Pons (tissue), 1 donor: ENCODE results near the gene KRTAP4-8.
"Not testable (repeated sequence)": the region's sequence is repeated elsewhere in the genome, so short reads cannot be mapped to it uniquely, and the experiment has no call there.

Experiments used
- DNase-seq: peaks from one replicate; pipeline ENCODE4 v3.0.0-alpha.2; 2016; ENCODE audit warnings: low spot score

KRTAP4-8 gene

GRCh38 chr17:41108728-41109386 is 10.9 kb upstream of the KRTAP4-8 start:
- DNase-seq = not testable (repeated sequence)

GRCh38 chr17:41107941-41108450 is 10.1 kb upstream of the KRTAP4-8 start:
- no peak for DNase-seq

- DNase-seq = not testable (repeated sequence)
These were observed 7.4 kb upstream of the KRTAP4-8 start, which contains the start of gene KRTAP4-9 for GRCh38 chr17:41105347-41105746. KRTAP4-9 (plus strand) TSS chr17:41105389; CDS start chr17:41105389, 0 bp downstream.

- DNase-seq = not testable (repeated sequence)
These were observed 6.6 kb upstream of the KRTAP4-8 start for GRCh38 chr17:41104386-41105038.

GRCh38 chr17:41103896-41104295 is 6.0 kb upstream of the KRTAP4-8 start:
- no peak for DNase-seq

- DNase-seq = no peak
These were observed 3.8 kb upstream of the KRTAP4-8 start, which contains the start of gene KRTAP4-16 for GRCh38 chr17:41101586-41102259. KRTAP4-16 (minus strand) TSS chr17:41102209; CDS start chr17:41102209, 0 bp downstream.

GRCh38 chr17:41099682-41100480 is 1.9 kb upstream of the KRTAP4-8 start:
- not testable (repeated sequence) for DNase-seq

- no peak for DNase-seq
These were observed 539 bp upstream of the KRTAP4-8 start for GRCh38 chr17:41098481-41098880.

- DNase-seq = no peak
These were observed 1.9 kb downstream of the KRTAP4-8 start for GRCh38 chr17:41096055-41096454.

- DNase-seq = not testable (repeated sequence)
These were observed 9.1 kb downstream of the KRTAP4-8 start for GRCh38 chr17:41088760-41089352.

- DNase-seq = not testable (repeated sequence)
These were observed 13.7 kb downstream of the KRTAP4-8 start, which contains the start of gene KRTAP4-7 for GRCh38 chr17:41084100-41084856. KRTAP4-7 (plus strand) TSS chr17:41084150; CDS start chr17:41084207, 57 bp downstream.

- DNase-seq = not testable (repeated sequence)
These were observed 14.5 kb downstream of the KRTAP4-8 start for GRCh38 chr17:41083427-41083826.

GRCh38 chr17:41082626-41083025 is 15.3 kb downstream of the KRTAP4-8 start:
- DNase-seq = no peak

GRCh38 chr17:41076788-41077187 is 21.2 kb downstream of the KRTAP4-8 start:
- no peak for DNase-seq

- no peak for DNase-seq
These were observed 24.3 kb downstream of the KRTAP4-8 start for GRCh38 chr17:41073676-41074075.

GRCh38 chr17:41071606-41072360 is 26.2 kb downstream of the KRTAP4-8 start:
- no peak for DNase-seq

GRCh38 chr17:41069031-41069430 is 28.9 kb downstream of the KRTAP4-8 start:
- DNase-seq = no peak

GRCh38 chr17:41067281-41067680 is 30.7 kb downstream of the KRTAP4-8 start:
- DNase-seq = no peak

- no peak for DNase-seq
These were observed 31.9 kb downstream of the KRTAP4-8 start, which contains the start of gene KRTAP2-4 for GRCh38 chr17:41065829-41066624. KRTAP2-4 (minus strand) TSS chr17:41065879; CDS start chr17:41065845, 34 bp downstream.
